HG02938 (cell line): ENCODE data around the gene RAPGEF1.

Source experiments
- ATAC-seq: cut with Tn5 transposase; IDR thresholded peaks from one replicate; pipeline ENCODE4 v1.9.1; 2021; ENCODE audit warnings: mild to moderate bottlenecking, moderate library complexity; ENCODE audit not compliant: unreplicated experiment

RAPGEF1 gene

GRCh38 chr9:131708226-131709002 lies 31.5 kb downstream of the RAPGEF1 start:
- ATAC-seq = no peak

DNA sequence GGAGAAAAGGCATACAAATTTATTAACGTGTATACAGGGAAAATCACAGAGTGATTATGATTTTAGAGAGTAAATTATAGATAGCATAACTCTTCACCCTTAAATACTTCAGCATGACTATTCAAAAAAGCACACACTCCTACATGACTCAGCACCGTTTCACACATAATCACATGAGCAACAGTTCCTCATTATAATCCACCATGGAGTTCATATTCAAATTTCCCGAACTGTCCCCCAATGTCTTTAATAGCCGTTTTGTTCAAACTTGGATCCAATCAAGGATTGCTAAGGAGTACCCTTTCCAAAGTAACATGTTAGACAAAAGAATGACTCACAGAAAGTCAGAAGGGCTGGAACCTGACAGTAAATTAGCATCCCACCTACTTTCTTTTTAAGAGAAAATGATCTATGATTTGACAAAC lies 32.1 kb downstream of the RAPGEF1 start:
- ATAC-seq = no peak

DNA sequence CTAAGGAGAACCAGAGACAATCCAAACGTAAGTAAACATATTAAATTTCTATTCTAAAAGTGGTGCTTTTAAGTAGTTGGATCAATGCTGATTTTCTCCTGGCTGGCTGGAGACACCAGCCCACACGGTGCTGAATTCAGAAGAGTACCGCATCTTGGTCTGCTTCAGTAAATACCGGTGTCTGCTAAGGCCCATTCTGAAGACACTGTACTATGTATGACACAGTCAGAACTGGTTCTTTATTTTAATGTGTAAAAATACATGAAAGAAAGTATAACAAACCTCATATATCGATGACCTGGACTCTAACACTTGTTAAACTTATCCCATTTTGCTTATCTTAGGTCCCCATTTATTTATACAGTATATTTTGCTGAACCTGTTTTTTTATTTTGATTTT lies 32.8 kb downstream of the RAPGEF1 start:
- no peak for ATAC-seq

DNA sequence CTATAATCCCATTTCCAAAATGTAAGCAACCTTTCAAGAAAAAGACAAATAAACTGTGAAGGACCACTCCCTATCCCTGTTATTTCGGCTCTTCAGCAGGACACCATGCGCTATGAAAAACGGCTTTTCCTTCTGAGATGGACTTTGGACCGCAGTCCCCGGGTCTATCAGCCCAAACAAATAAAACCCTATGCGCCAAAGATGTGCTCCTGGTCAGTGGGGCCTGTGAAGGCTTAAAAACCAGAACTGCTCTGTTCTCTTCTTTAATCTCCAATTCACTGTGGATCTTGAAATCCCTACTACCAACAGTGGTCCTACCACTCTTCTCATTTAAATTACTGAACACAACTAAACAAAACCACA lies 33.3 kb downstream of the RAPGEF1 start:
- no peak for ATAC-seq

DNA sequence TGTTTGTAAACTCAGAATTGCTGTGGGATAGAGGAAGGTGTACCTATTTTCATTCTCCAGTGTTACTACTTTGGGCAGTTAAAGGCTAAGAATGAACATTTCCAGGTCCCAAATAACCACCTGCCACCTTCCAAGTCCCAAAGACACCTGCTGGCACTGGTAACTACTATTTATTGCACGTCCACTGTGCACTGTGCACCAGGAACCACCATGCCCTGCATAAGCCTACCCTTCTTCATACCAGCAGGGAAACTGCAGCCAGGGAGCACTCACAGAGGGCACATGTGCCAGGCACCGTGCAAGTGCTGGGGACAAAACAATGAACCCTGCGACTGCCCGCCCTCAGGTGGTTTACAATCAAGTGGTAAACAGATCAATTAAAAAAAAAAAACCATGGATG lies 34.9 kb downstream of the RAPGEF1 start:
- no peak for ATAC-seq

DNA sequence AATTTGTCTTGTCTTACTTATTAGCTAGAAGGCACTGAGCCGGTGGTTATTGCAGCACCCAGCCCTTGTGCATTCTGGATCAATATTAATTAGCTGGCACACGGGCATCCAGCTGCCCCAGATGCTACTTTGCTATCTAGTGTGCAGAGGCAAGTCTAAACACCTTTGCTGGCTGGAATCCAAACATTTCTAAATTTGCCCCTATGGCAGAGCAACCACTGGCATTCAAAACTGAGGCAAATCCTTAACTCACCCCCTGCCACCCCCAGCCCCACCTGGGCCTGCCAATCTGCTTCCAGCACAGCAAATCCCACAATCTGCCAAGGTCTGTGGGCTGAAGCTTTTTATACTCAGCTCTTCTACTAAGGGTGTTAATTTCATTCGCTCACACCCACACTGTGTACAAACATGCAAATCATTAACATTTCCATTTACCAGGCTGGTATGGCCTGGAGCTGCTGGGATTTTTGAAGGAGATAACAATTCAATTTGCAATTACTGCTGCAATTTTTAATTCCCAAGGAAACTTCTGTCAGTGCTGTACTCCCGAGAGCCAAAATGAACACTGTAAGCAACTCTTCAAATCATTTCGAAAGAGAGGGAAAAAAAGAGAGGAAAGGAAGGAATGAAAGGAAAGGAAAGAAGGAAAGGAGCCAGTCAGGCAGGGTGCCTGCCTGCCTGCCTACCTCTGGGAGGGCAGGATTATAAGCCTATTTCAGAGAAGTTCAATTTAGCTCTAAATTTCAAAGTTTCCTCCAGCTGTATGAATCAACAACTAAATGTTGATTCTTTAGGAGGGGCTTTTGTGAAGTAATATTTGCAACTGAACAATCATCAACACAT lies 35.5 kb downstream of the RAPGEF1 start:
- ATAC-seq = no peak

DNA sequence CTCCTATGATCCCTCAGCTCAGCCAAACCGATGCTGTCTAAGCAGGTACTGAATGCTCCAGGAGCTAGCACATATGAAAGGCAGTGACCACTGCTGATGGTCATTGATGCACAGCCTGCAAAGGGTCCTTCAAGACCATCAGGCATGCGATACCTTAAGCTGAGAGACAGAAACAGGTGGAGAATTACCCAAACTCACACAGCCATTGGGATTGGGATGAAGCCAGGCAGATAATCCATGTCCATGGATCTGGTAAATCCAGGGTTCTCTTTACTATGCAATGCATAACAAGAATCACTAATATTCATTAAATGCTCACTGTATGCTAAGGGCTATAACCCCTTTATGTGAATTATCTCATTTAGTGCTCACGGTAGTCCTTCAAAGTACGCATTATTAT lies 36.2 kb downstream of the RAPGEF1 start:
- ATAC-seq = no peak

DNA sequence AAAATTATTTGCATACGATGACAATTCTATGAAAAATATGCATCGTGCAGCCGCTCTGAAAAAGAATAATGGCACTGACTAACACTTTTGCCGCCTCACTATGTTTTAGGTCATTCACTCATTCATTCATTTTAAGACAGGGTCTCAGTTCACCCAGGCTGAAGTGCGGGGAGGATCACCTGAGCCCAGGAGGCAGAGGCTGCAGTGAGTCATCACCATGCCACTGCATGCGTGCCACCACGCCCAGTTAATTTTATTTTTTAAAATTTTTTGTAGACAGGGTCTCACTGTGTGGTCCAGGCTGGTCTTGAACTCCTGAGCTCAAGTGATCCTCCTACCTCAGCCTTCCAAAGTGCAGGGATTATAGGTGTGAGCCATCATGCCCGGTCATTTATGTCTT lies 37.0 kb downstream of the RAPGEF1 start:
- ATAC-seq = no peak

GRCh38 chr9:131701789-131702337 lies 38.0 kb downstream of the RAPGEF1 start:
- no peak for ATAC-seq

- no peak for ATAC-seq
Observed at GRCh38 chr9:131701436-131701781, 38.5 kb downstream of the RAPGEF1 start.

DNA sequence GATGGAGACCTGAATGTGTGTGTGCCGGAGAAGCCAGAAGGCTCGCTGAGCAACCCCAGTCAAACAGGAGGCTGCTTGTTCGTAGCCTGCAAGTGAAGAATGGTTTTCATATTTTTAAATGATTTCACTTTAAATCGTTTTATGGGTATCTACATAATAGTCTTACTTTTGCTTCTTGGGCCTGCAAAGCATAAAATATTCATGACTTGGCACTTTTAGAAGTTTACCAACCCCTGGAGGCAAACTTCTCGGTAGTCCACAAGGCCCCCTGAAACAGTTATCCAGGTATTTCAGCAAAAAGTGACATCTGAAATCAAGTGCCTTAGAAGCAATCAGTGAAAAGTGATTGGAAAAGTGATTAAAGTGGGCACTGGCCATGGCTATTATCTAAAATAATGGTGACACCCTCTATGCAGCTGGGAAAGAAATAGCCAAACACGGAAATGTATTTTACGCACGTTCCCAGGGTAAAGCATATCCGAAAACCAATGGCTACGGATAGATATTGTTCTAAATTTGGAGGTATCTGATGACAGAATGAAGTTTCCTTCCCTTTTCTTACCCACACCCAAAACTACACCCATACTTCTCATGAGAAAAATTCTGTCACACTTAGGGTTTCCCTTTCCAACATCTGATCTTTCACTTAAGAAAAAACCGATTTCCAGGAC lies 39.0 kb downstream of the RAPGEF1 start:
- no peak for ATAC-seq

DNA sequence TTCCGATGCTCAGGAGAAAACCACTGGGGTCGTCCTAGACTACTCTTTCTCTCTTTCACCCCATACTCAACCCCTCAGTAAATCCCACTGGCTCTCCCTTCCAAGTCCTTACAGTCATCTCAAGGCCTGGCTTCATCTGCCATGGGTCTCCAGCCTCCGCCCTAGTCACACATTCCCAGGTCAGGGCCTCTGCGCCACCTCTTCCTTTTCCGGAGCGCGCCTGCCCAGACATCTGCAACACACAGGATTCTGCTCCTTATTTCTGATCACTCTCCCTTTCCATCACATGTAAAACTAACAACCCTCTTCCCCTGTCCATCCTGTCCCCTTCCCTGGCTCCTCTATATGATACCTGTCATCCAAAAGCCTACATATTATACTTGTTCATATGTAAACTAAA lies 39.8 kb downstream of the RAPGEF1 start:
- no peak for ATAC-seq

DNA sequence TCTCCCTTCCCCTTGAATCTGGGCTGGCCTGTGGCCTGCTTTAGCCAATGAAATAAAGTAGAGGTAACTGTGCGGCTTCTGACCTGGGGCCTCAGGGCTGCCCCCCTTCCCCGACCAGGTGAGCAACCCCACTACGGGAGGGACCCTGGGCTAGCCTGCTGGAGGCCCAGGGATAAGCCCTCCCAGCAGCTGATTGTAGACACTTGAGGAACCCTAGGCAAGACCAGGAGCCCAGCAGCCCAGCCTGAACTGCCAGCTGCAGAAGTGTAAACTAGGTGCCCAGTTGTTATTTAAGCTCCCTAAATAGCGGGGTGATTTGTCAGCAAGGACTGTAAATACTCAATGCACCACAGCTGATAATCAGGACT lies 41.3 kb downstream of the RAPGEF1 start:
- ATAC-seq = no peak

GRCh38 chr9:131697908-131698617 lies 41.8 kb downstream of the RAPGEF1 start:
- no peak for ATAC-seq

- no peak for ATAC-seq
Observed at GRCh38 chr9:131697097-131697496, 42.8 kb downstream of the RAPGEF1 start.

- no peak for ATAC-seq
Observed at GRCh38 chr9:131695836-131696460, 43.9 kb downstream of the RAPGEF1 start.

DNA sequence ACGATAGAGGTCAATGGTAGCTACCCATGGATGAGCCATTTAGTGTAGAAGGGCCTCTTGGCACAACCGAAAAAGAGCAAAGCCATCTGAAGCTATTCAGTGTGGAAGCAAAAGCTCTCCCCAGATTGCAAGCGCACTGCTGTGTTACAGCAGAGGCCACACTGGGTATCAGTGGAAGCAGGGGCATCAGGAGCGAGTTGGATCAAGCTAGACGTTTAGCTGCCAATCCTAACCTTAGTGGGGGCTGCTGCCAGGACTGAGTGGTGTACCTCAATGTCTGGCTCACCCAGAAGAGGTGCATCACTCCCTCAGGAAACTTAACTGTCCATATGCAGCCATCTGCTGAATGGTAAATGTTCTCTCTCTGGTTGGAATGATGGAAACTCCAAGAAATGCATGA lies 44.5 kb downstream of the RAPGEF1 start:
- no peak for ATAC-seq

- ATAC-seq = no peak
Observed at GRCh38 chr9:131693651-131694597, 46.0 kb downstream of the RAPGEF1 start.
